ENCODE data around the gene PPP2CA. TPM values are rescaled to one million over a fixed set of nuclear protein-coding genes. Genes with fewer than 3 reads are reported as not detected.

The PPP2CA gene
- total and polyA plus RNA-seq, 9 of the 15 experiments (the other 6 are each of a cell fraction or from before 2014, with no cell fraction given): 23.0 to 257 (median 109) TPM

- TF ChIP-seq ELF4 (CRISPR knock-in tag; IDR thresholded peaks at IDR 0.05): no peak
- peak; percentile 76; the same call in 1 of the 2 replicates for TF ChIP-seq GTF2E2 (tag; IDR thresholded peaks at IDR 0.05)
- no peak for TF ChIP-seq ZNF146 (CRISPR knock-in tag; IDR thresholded peaks at IDR 0.05; ENCODE audit: unreplicated experiment)
- TF ChIP-seq ARID1B (IDR thresholded peaks at IDR 0.05): no peak
- peak; percentile 69 for TF ChIP-seq KHSRP (IDR thresholded peaks at IDR 0.05)
- no peak for TF ChIP-seq ZSCAN29 (IDR thresholded peaks at IDR 0.05)
- no peak for TF ChIP-seq TGIF2 (CRISPR knock-in tag; IDR thresholded peaks at IDR 0.05)
- TF ChIP-seq POLR2A (conservative IDR thresholded peaks at IDR 0.05): peak; percentile 90
- peak; percentile 90 for TF ChIP-seq ZBTB17 (CRISPR knock-in tag; IDR thresholded peaks at IDR 0.05)
- TF ChIP-seq RFX5 (IDR thresholded peaks at IDR 0.05; ENCODE audit: low read depth, low read length): peak; percentile 58; the same call in 1 of the 2 replicates
- TF ChIP-seq, protein P1, sequence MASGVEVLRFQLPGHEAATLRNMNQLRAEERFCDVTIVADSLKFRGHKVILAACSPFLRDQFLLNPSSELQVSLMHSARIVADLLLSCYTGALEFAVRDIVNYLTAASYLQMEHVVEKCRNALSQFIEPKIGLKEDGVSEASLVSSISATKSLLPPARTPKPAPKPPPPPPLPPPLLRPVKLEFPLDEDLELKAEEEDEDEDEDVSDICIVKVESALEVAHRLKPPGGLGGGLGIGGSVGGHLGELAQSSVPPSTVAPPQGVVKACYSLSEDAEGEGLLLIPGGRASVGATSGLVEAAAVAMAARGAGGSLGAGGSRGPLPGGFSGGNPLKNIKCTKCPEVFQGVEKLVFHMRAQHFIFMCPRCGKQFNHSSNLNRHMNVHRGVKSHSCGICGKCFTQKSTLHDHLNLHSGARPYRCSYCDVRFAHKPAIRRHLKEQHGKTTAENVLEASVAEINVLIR (CRISPR knock-in tag; IDR thresholded peaks at IDR 0.05): peak; percentile 85
- TF ChIP-seq ZBED1 (IDR thresholded peaks at IDR 0.05): no peak
- TF ChIP-seq TAF7 (tag; IDR thresholded peaks at IDR 0.05): no peak
- TF ChIP-seq, protein P2, sequence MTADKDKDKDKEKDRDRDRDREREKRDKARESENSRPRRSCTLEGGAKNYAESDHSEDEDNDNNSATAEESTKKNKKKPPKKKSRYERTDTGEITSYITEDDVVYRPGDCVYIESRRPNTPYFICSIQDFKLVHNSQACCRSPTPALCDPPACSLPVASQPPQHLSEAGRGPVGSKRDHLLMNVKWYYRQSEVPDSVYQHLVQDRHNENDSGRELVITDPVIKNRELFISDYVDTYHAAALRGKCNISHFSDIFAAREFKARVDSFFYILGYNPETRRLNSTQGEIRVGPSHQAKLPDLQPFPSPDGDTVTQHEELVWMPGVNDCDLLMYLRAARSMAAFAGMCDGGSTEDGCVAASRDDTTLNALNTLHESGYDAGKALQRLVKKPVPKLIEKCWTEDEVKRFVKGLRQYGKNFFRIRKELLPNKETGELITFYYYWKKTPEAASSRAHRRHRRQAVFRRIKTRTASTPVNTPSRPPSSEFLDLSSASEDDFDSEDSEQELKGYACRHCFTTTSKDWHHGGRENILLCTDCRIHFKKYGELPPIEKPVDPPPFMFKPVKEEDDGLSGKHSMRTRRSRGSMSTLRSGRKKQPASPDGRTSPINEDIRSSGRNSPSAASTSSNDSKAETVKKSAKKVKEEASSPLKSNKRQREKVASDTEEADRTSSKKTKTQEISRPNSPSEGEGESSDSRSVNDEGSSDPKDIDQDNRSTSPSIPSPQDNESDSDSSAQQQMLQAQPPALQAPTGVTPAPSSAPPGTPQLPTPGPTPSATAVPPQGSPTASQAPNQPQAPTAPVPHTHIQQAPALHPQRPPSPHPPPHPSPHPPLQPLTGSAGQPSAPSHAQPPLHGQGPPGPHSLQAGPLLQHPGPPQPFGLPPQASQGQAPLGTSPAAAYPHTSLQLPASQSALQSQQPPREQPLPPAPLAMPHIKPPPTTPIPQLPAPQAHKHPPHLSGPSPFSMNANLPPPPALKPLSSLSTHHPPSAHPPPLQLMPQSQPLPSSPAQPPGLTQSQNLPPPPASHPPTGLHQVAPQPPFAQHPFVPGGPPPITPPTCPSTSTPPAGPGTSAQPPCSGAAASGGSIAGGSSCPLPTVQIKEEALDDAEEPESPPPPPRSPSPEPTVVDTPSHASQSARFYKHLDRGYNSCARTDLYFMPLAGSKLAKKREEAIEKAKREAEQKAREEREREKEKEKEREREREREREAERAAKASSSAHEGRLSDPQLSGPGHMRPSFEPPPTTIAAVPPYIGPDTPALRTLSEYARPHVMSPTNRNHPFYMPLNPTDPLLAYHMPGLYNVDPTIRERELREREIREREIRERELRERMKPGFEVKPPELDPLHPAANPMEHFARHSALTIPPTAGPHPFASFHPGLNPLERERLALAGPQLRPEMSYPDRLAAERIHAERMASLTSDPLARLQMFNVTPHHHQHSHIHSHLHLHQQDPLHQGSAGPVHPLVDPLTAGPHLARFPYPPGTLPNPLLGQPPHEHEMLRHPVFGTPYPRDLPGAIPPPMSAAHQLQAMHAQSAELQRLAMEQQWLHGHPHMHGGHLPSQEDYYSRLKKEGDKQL (CRISPR knock-in tag; IDR thresholded peaks at IDR 0.05; ENCODE audit: borderline replicate concordance): no peak
- no peak for TF ChIP-seq ARID3A (IDR thresholded peaks at IDR 0.05; ENCODE audit: borderline replicate concordance, low read depth, low read length)
- peak; percentile 61; the same call in 1 of the 2 replicates for TF ChIP-seq ERF (CRISPR knock-in tag; IDR thresholded peaks at IDR 0.05)
- TF ChIP-seq MTA3 (IDR thresholded peaks at IDR 0.05; ENCODE audit: borderline replicate concordance): 0 out of 2 replicates have a peak, but pooled peaks have one; percentile 44
- TF ChIP-seq LEF1 (IDR thresholded peaks at IDR 0.05): no peak
- peak; percentile 66 for TF ChIP-seq JUN (IDR thresholded peaks at IDR 0.05; ENCODE audit: borderline replicate concordance, low read depth, low read length)
- TF ChIP-seq JUN (CRISPR knock-in tag; IDR thresholded peaks at IDR 0.05; ENCODE audit: borderline replicate concordance): no peak
- TF ChIP-seq POLR2AphosphoS5 (IDR thresholded peaks at IDR 0.05; ENCODE audit: control insufficient read depth, insufficient read depth, low read depth, low read length): peak; percentile 79
- no peak for TF ChIP-seq FOXM1 (IDR thresholded peaks at IDR 0.05; ENCODE audit: low read depth)
- peak; percentile 86; the same call in 1 of the 2 replicates for TF ChIP-seq FOXM1 (CRISPR knock-in tag; IDR thresholded peaks at IDR 0.05; ENCODE audit: low read depth)
- TF ChIP-seq ZNF212 (CRISPR knock-in tag; IDR thresholded peaks at IDR 0.05): 0 out of 2 replicates have a peak, but pooled peaks have one; percentile 39
Observed at GRCh38 chr5:134225780-134226440, at the start of gene PPP2CA (continued).

Measured in K562 (cell line).